ENCODE measurements around the gene FAM47B. TPM values are rescaled to one million over a fixed set of nuclear protein-coding genes. Genes with fewer than 3 reads are reported as not detected.

The FAM47B gene
- total RNA-seq, 1 experiment from 2014 or later = not detected

GRCh38 chrX:34918091-34918736, 24.4 kb upstream of the FAM47B start:
- no peaks in the 10 kb centered on the region for H3K23me2 ChIP-seq (ENCODE audit: insufficient read length, low read depth, low read length, poor library complexity, severe bottlenecking)
- no peak overlapping the region for H2AFZ ChIP-seq (ENCODE audit: low read length)
- no peak overlapping the region for H2AK5ac ChIP-seq (ENCODE audit: insufficient read length, low read length)
- H3K4me1 ChIP-seq (ENCODE audit: insufficient read depth, low read length) = no peaks in the 10 kb centered on the region
- no peaks in the 10 kb centered on the region for H3K36me3 Mint-ChIP-seq (ENCODE audit: insufficient read depth in 1 of 3, low read depth in 3 of 3)
- no peaks in the 10 kb centered on the region for H3K4me1 Mint-ChIP-seq
- no peak overlapping the region for H3K56ac ChIP-seq (ENCODE audit: insufficient read length, low read depth, low read length)
- H4K91ac ChIP-seq (ENCODE audit: insufficient read length, low read depth, low read length) = no peak overlapping the region
- no peaks in the 10 kb centered on the region for H3K27me3 ChIP-seq (ENCODE audit: insufficient read depth, low read length)
- no peak overlapping the region for H3K4ac ChIP-seq (ENCODE audit: low read depth, low read length)
- H3K27me3 Mint-ChIP-seq (ENCODE audit: low read depth) = no peaks in the 10 kb centered on the region
- no peak overlapping the region for H3K9ac ChIP-seq (ENCODE audit: extremely low read depth, insufficient read length, low read length)
- no peaks in the 10 kb centered on the region for H4K20me1 ChIP-seq (ENCODE audit: control insufficient read depth, insufficient read depth, insufficient read length)
- no peaks in the 10 kb centered on the region for H3K9me3 ChIP-seq (ENCODE audit: control insufficient read depth, low read depth, low read length)
- H3T11ph ChIP-seq (ENCODE audit: low read length) = no peak overlapping the region
- no peak overlapping the region for H2BK120ac ChIP-seq (ENCODE audit: low read depth, low read length, poor library complexity, severe bottlenecking)
- H3K23ac ChIP-seq (ENCODE audit: insufficient read length, low read depth, low read length) = no peak overlapping the region
- H4K8ac ChIP-seq (replicated peaks; ENCODE audit: insufficient read length, low read depth, low read length) = no peak overlapping the region
- no peak overlapping the region for H3K27ac ChIP-seq (ENCODE audit: insufficient read length, low read depth, low read length)
- no peak overlapping the region for H3K4me2 ChIP-seq (ENCODE audit: insufficient read depth, insufficient read length, low read length)
- H2BK12ac ChIP-seq (ENCODE audit: insufficient read length, low read depth, low read length) = no peak overlapping the region
- no peaks in the 10 kb centered on the region for H3K79me2 ChIP-seq (ENCODE audit: insufficient read depth, low read length)
- H3K27ac Mint-ChIP-seq = no peak overlapping the region
- peaks cover 3 to 36% of the 10 kb centered on the region in 2 experiments; a peak in 4 of 5 replicates for H3K9me3 Mint-ChIP-seq
- no peak overlapping the region for H4K5ac ChIP-seq (ENCODE audit: insufficient read length, low read depth, low read length)
- no peak overlapping the region for H2BK5ac ChIP-seq (ENCODE audit: insufficient read length, low read length)
- no peak overlapping the region for H2BK15ac ChIP-seq (ENCODE audit: low read depth, low read length)
- DNase-seq = no peak
- TF ChIP-seq, protein P1, sequence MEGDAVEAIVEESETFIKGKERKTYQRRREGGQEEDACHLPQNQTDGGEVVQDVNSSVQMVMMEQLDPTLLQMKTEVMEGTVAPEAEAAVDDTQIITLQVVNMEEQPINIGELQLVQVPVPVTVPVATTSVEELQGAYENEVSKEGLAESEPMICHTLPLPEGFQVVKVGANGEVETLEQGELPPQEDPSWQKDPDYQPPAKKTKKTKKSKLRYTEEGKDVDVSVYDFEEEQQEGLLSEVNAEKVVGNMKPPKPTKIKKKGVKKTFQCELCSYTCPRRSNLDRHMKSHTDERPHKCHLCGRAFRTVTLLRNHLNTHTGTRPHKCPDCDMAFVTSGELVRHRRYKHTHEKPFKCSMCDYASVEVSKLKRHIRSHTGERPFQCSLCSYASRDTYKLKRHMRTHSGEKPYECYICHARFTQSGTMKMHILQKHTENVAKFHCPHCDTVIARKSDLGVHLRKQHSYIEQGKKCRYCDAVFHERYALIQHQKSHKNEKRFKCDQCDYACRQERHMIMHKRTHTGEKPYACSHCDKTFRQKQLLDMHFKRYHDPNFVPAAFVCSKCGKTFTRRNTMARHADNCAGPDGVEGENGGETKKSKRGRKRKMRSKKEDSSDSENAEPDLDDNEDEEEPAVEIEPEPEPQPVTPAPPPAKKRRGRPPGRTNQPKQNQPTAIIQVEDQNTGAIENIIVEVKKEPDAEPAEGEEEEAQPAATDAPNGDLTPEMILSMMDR (conservative IDR thresholded peaks at IDR 0.05) = no peak
- no peaks in the 10 kb centered on the region for H3K79me1 ChIP-seq (ENCODE audit: insufficient read depth, low read depth, low read length, poor library complexity, severe bottlenecking)
- no CpG with 5 or more reads among the region's 5 CpGs for WGBS (ENCODE audit: extremely low coverage, insufficient read length, low lambda C conversion rate)
- H2BK20ac ChIP-seq (ENCODE audit: low read depth, low read length, poor library complexity, severe bottlenecking) = no peak overlapping the region
- no peak overlapping the region for H3K14ac ChIP-seq (ENCODE audit: insufficient read depth, low read length)
- no peak overlapping the region for H3K18ac ChIP-seq (ENCODE audit: insufficient read length, low read depth, low read length)
- H3K4me3 Mint-ChIP-seq = no peak overlapping the region
